MV-4-11 (cell line): Measurements from ENCODE around the gene CLEC3A.
"Not testable (repeated sequence)": the region's sequence is repeated elsewhere in the genome, so short reads cannot be mapped to it uniquely, and the experiment has no call there.

Experiments used
- DNase-seq: peaks from one replicate; lab custom pipeline; 2025; lab: John Stamatoyannopoulos, UW

CLEC3A gene, protein sequence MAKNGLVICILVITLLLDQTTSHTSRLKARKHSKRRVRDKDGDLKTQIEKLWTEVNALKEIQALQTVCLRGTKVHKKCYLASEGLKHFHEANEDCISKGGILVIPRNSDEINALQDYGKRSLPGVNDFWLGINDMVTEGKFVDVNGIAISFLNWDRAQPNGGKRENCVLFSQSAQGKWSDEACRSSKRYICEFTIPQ

DNA sequence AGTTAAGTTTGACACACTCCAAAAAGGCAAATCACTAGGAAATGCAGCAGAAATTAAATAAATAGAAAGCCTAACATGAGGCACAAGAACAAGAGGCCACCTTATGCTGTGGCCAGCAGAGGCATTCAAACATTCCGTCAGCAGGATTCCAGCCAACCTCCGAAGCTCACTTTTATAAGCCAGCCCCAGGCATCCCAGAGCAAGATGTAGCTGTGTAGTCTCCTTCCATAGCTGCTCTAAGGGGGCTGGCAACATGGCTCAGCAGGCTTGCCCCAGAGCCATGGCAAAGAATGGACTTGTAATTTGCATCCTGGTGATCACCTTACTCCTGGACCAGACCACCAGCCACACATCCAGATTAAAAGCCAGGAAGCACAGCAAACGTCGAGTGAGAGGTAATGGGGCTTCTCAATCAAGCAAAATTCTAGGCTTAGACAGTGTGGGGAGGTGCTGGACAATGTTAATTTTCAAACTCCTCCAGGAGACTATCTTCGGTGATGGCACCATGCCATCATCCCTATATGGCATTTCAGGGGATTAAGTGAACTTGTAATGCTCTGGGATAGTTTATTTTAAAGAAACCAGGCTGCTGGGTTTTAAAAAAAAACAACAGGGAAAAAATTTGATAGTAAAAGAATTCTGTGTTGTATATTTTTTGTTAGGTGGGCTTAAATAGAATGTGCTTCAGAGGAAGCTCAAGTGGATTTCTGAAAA, at the start of gene CLEC3A:
Gene CLEC3A, plus strand, starts transcription at position 202 of the 714 bp plus-strand sequence. Its CDS starts 79 bp downstream, at position 281.
- DNase-seq: no peak

GRCh38 chr16:77974883-77975282, 47.5 kb upstream of the CLEC3A start:
- DNase-seq: peak; percentile 23

DNA sequence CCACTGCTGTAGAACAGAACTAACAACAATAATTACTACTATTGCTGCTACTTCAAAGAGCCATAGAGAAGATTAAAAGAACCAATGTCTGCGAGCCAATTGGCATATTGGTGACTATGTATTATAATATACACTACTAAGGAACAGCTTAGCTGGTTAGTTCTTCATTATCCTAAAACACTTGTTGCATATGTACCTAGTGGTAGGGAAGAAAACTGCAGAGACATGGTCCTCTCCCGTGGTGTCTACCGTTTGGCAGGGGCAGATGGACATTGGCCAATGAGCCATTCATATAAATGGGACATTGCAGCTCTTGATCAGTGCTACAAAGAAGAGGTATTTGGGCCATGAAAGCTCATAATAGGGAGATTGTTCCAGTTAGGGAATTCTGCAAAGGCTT, 46.4 kb upstream of the CLEC3A start:
- DNase-seq: no peak

DNA sequence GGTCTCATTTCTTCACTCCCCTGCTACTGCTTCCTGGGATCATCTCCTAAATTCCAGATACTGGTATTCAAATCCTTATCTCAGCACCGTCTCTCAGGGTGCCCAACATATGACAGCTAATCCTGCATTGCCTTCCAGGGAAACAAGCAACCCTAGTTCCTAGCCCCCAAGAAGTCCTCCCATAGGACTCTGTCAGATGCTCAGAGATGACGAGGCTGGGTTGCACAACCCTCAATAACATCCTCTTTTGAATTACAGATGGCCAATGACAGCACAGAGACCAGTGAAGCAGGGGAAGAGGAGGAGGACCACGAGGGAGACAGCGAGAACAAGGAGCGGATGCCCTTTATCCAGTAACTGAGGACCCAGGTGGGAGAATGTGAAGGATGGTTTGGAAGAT, 45.0 kb upstream of the CLEC3A start:
- DNase-seq: peak; percentile 73

DNA sequence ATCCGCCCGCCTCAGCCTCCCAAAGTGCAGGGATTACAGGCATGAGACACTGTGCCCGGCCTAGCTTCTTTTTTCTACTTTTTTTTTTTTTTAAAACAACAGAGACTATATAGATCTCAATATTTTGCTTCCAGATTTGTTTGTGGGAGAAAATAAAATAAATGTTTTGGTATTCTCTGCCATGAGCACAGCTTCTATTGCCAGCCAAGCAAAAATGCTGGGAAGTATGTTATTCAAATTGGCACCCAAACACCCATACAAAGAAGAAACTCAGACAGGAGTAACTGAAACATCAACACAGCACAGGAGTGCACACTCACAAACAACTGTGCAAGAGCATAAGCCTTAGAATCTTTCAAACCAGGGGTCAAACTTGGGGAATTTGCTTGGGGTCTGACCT, 37.2 kb upstream of the CLEC3A start:
- DNase-seq: no peak

- DNase-seq: no peak
Observed at GRCh38 chr16:77986011-77986740, 36.2 kb upstream of the CLEC3A start.

DNA sequence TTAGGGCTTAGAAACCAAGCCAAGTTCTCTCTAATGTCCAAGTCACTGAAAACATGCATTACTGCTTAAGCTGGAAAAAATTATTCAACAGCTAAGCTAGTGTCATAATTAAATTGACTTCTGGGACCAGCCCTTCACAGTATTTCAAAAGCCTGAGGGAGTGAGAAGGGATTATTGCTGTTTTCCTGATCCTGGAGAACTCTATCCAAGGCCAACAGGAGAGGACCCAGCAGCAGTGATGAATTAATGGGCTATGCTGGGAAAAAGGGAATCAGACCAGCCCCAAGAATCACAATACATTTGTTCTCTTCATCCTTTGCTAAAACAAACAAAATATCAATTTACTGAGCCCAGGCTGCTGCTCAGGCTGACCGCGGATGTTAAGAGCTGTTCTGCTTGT, 34.5 kb upstream of the CLEC3A start:
- DNase-seq: no peak

DNA sequence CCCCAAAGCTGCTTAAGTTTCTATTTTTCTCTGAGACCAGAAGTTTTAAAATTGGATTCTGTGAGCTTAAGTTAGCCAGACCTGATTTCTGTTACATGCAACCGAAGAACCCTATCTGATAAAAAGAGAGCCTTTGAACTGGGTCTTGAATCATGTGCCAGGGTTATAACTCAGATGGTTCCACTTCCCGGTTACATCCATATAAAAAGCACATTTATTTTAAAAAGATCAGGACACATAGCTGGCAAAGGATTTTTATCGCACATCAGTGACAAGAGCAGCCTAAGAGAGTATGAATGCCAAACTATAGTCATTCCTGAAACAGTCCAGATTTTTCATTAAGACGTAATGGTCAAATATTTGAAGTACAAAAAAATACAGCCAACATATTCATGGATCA, 32.5 kb upstream of the CLEC3A start:
- DNase-seq: no peak

- no peak for DNase-seq
Observed at GRCh38 chr16:77991701-77992100, 30.6 kb upstream of the CLEC3A start.

DNA sequence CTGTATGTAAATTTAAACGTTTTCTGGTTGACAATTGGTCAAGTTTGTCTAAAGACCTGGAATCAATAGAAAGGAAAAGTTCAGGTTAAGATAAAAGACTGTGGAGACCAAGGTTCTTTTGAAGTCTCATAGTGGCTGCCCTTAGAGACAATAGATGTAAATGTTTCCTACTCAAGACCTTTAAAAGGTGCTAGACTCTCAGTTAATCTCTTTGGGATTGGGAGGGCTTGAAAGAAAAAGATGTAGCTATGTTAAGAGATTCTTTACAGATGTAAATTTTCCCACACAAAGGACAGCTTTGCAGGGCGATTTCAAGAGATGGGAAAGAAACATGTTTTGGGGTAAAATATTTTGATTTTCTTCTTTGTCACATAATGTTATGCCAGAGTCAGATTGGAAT, 30.0 kb upstream of the CLEC3A start:
- DNase-seq: not testable (repeated sequence)

DNA sequence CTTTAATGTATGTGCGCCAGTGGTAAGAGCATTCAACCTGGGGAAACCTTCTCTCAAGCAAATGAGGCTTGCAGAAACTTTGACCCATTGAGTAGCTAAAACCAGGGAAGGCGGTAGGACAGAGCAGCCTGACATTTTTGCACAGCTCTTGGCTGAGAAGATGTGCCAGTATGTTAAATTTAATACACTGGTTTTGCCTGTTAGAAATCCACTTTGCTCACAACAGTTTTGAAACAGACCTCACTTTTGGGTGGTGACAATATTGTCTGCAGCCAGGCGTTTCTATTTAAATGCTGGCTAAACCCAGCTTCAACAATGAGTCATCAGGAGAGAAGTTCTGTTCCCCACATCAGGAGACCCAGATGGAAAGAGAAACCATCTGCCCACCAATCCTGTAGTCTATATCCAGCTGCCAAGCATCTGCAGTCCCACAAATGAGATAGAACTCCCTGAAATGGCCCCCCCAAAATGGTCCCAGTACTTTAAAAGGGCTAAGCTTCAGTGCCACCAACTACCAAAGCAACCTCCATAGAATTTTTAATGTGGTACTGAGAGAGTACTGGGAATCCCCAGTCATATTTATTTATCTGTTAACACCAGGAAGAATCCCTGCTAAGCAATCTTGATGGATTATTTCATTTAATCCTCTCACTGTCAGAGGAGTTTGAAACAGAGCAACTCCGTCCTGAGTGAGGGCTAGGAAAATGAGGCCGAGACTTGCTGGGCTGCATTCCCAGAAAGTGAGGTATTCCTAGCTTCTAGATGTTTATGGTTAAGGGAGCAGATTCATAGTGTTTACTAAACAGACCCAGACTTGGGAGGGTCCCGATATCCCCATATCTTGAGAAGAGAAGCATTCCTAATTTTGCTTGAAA, 29.0 kb upstream of the CLEC3A start:
- peak; percentile 68 for DNase-seq

GRCh38 chr16:77995843-77996455, 26.4 kb upstream of the CLEC3A start:
- no peak for DNase-seq

- DNase-seq: no peak
Observed at GRCh38 chr16:77998350-77999023, 23.9 kb upstream of the CLEC3A start.

- DNase-seq: peak; percentile 64
Observed at GRCh38 chr16:78001451-78002025, 20.8 kb upstream of the CLEC3A start.

DNA sequence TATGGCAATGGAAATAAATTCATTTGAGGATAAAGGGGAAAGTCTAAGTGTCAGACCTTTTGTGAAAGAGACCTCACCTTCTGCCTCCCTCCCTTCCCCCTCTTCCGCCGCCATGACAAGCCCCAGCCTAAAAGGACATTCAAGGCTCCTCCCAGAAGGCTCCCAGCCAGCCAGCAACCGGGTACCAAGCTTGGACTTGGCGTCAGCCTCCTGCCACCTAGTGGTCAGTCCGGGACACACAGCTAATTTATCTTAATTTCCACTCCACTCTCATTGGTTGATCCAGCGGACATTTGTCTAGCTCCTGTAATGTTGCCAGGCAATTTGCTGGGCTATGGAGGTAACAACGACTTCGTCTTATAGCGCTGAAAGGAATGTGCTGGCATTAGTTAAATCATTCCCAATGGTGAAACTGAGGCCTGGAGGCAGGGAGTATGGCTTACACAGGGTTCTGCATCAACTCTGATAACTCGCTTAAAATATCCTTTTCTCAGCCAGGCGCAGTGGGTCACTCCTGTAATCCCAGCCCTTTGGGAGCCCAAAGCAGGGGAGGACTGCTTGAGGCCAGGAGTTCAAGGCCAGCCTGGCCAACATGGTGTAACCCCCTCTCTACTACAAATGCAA, 19.3 kb upstream of the CLEC3A start:
- peak; percentile 81 for DNase-seq

DNA sequence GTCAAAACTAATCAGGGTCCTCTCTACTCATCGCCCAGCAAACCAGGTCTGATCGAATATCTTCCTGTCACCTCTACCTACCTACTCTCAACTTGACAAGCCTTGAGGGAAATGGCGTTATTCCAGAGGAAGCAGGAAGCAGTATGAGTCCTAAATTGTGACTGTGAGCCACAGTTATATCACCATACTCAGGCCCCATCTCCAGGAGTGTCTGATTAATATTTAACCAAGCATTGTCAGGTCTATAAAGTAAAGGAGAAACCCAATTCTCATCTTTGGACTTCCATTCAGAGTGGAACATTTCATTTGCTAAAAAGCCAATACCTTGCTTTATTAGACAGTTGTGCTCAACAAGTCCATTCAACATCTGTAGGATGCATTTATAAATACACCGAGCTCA, 17.8 kb upstream of the CLEC3A start:
- DNase-seq: no peak

GRCh38 chr16:78005881-78006280, 16.5 kb upstream of the CLEC3A start:
- DNase-seq: no peak

DNA sequence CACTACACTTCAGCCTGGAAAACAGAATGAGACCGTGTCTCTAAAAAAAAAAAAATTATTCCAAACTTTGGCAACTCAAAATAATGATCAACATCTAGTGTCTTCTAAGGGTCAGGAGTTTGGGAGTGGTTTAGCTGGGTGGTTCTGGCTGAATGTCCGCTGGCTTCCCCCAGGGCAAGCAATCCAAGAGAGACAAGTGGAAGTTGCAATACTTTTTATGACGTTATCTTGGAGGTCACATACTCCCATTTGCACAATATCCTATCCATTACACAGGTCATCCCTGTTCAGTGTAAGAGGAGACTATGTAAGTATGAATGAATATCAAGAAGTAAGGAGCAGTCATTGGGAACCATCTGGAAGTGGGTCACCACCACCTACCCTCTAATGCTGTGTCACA, 15.2 kb upstream of the CLEC3A start:
- no peak for DNase-seq

DNA sequence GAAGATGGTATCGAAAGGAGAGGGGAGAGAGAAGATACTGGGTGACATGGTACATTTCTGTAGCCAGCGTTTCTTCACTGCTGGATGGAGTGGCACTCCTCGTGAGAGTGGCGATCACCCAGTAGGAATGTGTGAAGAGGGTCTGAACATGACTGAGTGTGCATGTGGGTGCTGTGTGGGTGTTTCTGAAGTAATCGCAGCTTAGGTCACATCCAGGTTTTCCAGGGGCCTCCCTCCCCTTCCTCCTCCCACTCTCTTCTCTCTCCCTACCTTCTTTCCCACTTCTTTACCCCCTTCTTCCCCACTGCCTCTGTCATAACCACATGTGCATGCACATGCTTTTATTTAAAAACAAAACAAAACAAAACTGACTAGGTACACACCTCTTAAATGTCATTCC, 1.8 kb downstream of the CLEC3A start:
- no peak for DNase-seq

GRCh38 chr16:78025631-78026030, 3.3 kb downstream of the CLEC3A start:
- DNase-seq: no peak
